T47D (cell line): Measurements from ENCODE around the gene TRIM58.
A peak's percentile ranks its signal among the peaks of the same experiment; 100 is the strongest.

Source experiments
- DNase-seq, 2 experiments: peaks; one replicate each; pipeline versions ENCODE4 v3.0.0 to v3.0.0-alpha.2; 2011 to 2012; ENCODE audit warnings: low read depth in 1 of 2, low spot score in 1 of 2
- JUND ChIP-seq: IDR thresholded peaks from 2 replicates; pipeline ENCODE4 v1.6.1; 2012; ENCODE audit warnings: low read depth
- in situ Hi-C: cut with HindIII; loops from 2 replicates; pipeline ENCODE4 v1.10.0; 2016; ENCODE audit warnings: low sequenced_read_pairs, low pct_unique_long_range_greater_than_20kb

Gene TRIM58

DNA sequence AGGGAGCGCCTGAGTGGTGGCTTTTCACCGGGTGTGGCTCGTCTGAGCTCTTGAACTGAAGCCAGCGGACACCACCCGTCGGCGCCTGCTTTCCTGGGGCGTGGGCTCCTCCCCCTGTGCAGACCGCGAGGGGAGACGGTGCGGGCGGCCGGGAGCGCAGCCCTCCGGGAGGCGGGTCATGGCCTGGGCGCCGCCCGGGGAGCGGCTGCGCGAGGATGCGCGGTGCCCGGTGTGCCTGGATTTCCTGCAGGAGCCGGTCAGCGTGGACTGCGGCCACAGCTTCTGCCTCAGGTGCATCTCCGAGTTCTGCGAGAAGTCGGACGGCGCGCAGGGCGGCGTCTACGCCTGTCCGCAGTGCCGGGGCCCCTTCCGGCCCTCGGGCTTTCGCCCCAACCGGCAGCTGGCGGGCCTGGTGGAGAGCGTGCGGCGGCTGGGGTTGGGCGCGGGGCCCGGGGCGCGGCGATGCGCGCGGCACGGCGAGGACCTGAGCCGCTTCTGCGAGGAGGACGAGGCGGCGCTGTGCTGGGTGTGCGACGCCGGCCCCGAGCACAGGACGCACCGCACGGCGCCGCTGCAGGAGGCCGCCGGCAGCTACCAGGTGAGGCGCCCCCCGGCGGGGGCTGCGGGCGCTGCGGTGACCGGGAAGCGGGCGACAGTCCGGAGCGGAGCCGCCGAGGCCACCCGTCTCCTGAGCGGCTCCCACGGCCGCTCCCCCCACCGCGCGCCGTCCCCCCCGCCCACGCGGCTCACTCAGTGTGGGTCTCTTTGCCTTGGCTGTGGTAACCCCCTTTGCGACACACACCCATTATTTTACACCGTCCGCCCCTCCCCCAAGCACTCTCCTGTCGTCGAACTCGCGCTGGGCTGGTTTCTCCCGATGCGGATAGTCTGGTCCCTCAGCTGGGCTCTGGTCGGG lies at the start of gene TRIM58:
Gene TRIM58, plus strand, starts transcription at position 119 of the 916 bp plus-strand sequence. Its CDS starts 60 bp downstream, at position 179.
- in situ Hi-C loops, result no loop called here
- TF ChIP-seq JUND, result no peak
- DNase-seq, result peak; percentile 57 to 69

DNA sequence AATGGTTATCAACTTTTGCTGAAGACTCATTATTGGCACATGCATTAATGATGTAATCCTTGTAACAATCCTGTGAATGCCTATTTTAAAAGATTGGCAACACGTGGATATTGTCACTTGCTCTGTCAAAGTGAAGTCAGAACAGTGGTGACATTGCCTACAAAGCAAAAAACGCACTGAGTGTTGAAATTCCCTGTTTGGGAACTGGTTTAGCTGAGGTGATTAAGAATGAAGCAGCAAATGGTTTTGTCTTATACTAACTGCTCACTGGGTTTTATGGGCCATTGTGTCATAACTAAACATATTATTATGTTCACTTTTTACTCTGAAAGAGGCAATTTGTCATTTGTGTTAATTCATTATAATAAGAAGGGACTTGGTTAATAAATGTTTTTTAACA lies 44.4 kb upstream of the TRIM58 start:
- no peak for TF ChIP-seq JUND
- peak in 1 of 2 experiments; percentile 60 for DNase-seq
- in situ Hi-C loops, result no loop called here

DNA sequence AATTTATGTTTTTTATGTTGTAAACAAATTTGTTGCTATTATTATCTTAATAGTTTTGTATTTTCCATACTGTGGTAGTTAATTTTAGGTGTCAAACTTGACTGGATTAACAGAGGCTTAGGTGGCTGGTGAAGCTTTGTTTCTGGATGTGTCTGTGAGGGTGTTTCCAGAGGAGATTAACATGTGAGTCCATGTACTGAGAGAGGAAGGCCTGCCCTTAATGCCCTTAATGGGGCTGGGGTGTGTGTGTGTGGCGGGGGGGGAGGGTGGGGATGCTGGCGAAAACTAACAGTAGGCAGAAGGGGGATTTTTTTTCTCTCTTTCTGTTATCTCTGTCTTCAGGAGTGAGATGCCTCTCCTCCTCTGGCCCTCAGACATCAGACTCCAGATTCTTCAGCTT lies 34.9 kb upstream of the TRIM58 start:
- no peak for DNase-seq
- in situ Hi-C loops, result no loop called here
- no peak for TF ChIP-seq JUND

DNA sequence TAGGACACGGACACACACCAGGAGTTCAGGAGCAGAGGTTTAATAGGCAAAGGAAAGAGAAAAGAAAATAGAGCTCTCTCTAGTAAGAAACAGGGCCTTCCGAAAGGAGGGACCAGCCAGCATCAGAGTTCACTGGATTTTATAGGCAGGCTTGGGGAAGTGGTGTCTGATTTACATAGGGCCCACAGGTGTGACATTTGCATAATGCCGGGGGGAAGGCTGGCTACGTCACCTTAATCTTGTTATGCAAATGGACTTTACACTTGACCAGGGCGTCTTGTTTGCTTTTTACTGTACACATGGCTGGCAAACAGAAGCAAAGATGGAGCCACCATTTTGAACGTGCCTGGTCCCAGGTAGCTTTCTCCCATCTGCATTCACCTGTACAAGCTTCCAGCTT lies 33.0 kb upstream of the TRIM58 start, which contains the start of gene OR14A16:
Gene OR14A16, minus strand, starts transcription at position 97 of the 400 bp plus-strand sequence. CDS start 8,390 bp downstream, outside the sequence.
- peak in 1 of 2 experiments; percentile 74 for DNase-seq
- no peak for TF ChIP-seq JUND
- in situ Hi-C loops, result no loop called here

- no peak for TF ChIP-seq JUND
These were observed 31.6 kb upstream of the TRIM58 start for GRCh38 chr1:247825362-247825761.

GRCh38 chr1:247829656-247830055 lies 27.3 kb upstream of the TRIM58 start:
- no peak for TF ChIP-seq JUND

More at GRCh38 chr1:247825362-247825761, 31.6 kb upstream of the TRIM58 start:
- in situ Hi-C loops, result no loop called here
- no peak for DNase-seq

GRCh38 chr1:247833601-247834000 lies 23.4 kb upstream of the TRIM58 start:
- DNase-seq, result no peak
- no peak for TF ChIP-seq JUND
- in situ Hi-C loops, result no loop called here

More at GRCh38 chr1:247829656-247830055, 27.3 kb upstream of the TRIM58 start:
- no peak for DNase-seq
- in situ Hi-C loops, result no loop called here

DNA sequence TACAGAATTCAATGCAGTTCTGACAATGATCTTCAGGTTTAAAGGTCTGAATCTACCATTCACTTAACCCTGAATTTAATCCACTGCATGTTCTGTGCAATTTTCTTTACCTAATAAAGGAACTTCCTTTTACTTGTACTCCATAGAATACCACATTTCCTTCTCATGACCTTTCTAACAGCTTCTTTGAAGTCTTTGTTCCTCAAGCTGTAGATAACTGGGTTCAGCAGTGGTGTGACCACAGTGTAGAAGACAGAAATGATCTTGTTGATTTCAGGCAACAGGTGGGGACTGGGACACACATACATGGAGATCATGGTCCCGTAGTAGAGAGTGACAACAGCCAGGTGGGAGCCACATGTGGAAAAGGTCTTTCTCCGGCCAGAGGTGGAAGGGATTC lies 16.2 kb upstream of the TRIM58 start:
- no peak for DNase-seq
- no peak for TF ChIP-seq JUND
- in situ Hi-C loops, result no loop called here

DNA sequence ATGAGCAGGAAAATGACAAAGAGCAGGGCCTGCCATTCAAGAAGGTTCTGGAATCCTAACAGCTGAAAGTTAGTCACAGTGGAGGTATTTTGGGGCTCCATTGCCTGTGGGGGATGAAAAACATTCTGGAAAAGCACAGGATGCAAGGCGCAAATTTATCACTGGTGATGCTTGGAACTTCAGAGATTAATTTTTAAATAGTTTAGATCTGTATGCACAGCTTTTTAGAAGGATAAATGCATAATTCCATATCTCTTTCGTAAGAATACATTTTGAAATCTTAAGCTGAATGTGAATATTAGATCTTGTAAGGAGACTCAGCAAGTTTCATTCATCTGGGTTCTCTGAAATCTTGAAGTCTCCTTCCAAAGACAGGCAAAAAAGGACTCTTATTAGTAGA lies 15.2 kb upstream of the TRIM58 start, which contains the start of gene OR11L1:
Gene OR11L1, minus strand, starts transcription at position 101 of the 400 bp plus-strand sequence. Its CDS starts 0 bp downstream, at position 101.
- DNase-seq, result no peak
- TF ChIP-seq JUND, result no peak
- in situ Hi-C loops, result no loop called here

DNA sequence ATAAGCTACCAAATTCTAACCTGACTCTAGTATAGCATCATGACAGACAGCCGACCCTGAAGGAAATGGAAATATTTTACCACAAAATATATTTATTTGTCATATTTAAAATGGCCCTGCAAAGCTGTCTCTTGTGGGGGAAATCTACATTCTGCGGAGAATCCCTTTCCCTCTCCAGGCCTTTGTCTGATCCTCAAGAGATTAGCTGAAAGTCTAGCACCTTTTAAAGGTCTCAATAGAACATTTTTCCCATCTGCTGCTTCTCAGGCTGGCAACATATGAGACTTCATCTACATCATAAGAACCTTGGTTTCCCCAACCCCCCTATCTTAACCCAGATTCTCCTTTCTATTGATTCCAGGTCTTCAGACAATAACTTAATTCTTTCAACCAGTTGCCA lies 13.6 kb upstream of the TRIM58 start:
- no peak for DNase-seq
- TF ChIP-seq JUND, result no peak
- in situ Hi-C loops, result no loop called here

- in situ Hi-C loops, result no loop called here
- no peak for TF ChIP-seq JUND
- DNase-seq, result no peak
These were observed 11.8 kb upstream of the TRIM58 start for GRCh38 chr1:247845011-247845692.

GRCh38 chr1:247845693-247846017 lies 11.3 kb upstream of the TRIM58 start:
- no peak for DNase-seq
- in situ Hi-C loops, result no loop called here
- no peak for TF ChIP-seq JUND

DNA sequence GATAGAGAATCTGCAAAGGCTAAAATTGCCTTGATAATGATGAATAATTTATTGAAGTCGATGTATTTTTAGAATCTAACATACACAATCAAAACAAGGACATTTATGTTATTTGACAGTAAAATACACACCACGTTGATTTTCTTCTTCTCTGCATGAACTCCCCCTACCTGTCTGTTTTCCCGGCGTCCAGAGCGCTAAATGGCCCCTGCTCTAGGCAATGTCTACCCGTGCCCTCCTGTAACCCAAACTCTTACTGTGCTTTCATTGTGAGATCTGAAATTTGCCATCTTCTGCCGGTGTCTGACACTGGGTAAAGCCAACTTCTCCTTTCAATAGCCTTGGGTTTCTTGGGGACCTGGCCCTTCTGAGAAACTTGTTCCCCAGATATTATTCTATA lies 8.6 kb upstream of the TRIM58 start:
- TF ChIP-seq JUND, result no peak
- in situ Hi-C loops, result no loop called here
- no peak for DNase-seq
